Skeletal muscle cell (primary cell): ENCODE data around the gene SSBP2.
"Not testable (repeated sequence)": the region's sequence is repeated elsewhere in the genome, so short reads cannot be mapped to it uniquely, and the experiment has no call there.

Experiments
- DNase-seq: peaks from one replicate; pipeline ENCODE4 v3.0.0-alpha.2; 2010; ENCODE audit warnings: low read depth
- H3K4me3 ChIP-seq: 2 replicates; pipeline ENCODE4 v1.5.1; 2011; ENCODE audit warnings: low read depth, mild to moderate bottlenecking, control low read depth, low read length, moderate library complexity

Gene SSBP2

DNA sequence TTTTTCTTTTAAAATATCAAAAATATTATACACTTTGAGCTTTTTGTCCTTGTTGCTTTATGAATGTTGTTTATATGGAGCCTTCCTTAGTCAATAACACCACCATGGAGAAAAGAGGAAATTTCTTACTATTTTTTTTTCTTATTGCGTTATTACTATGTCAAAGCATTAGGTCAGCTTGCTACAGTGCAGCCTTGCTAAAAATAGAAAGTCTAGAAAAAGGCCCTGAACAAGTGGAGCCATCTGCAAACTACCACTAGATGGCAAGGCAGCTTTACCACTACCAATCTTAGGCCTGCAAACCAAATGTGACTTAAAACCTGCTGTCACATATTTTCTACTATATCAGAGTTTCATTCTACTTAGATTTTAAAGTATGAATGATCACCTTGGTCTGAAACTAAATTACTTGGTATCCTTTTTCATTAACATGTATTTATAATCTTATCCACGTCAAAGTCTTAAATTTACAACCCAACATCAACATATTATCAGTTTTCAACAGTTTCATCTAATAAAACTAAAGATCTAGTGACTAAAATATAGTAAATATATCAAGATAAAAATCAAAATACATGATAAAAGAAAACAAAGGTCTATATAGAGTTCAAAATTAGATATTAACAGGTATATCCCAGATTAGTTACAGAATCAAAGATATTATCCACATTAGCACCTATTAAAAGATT lies 243.9 kb downstream of the SSBP2 start:
- H3K4me3 ChIP-seq = no peak overlapping the region
- peak; percentile 64 for DNase-seq

DNA sequence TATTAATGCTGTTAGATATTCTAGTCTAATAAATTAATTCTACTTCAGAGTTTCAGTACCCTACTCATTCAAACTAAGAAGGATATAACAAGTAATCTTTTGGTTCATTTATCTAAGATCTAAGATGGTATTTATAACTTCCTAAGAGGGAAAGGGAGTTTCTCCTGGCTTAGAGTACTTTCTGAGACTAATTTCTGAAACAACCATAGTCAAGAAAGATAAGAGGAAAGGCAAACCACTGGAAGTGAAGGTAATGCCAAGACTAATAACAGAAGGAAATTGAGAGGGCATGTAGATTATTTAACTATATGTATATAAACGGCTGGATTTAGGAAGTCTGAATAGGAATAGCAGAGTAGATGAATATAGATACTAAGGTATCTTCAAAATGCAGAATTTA lies 244.5 kb downstream of the SSBP2 start:
- no peak for DNase-seq
- H3K4me3 ChIP-seq = no peak overlapping the region

GRCh38 chr5:81505672-81506071 lies 245.2 kb downstream of the SSBP2 start:
- no peak overlapping the region for H3K4me3 ChIP-seq
- DNase-seq = no peak

GRCh38 chr5:81503602-81504001 lies 247.3 kb downstream of the SSBP2 start:
- H3K4me3 ChIP-seq, DNase-seq: not testable (repeated sequence)

DNA sequence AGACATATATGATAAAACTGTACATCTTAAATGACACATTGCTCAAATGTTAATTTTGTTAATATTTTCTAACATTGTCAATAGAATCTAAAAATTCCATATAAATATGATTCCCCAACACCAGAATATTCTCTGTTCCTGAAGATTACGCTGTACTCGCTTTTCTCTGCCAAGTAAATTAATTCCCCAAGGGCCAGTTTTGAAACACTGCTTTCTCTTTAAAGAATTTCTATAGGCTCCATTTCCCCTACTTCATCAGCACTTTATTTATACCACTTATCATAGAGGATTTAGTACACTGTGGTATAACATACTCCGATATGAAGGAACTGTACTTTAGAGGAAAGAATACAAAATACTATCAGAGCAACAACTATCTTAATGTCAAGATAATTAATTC lies 255.6 kb downstream of the SSBP2 start:
- no peak overlapping the region for H3K4me3 ChIP-seq
- DNase-seq = no peak

DNA sequence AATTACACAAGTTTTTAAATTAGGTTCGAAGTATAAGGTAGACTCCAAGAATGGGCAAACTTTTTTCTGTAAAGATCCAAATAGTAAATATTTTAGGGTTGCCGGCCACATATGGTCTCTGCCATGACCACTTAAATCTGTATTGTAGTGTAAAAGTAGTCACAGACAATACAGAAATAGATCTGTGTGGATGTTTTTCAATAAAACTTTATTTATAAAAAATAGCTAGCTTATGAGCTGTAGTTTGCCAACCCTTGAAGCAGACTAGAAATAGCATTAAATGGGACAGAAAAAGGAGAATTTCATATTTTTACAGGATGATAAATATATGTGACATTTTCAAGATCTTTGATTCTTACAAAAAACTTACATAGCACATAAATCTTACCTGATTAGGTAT lies 262.0 kb downstream of the SSBP2 start:
- DNase-seq = no peak
- no peak overlapping the region for H3K4me3 ChIP-seq

DNA sequence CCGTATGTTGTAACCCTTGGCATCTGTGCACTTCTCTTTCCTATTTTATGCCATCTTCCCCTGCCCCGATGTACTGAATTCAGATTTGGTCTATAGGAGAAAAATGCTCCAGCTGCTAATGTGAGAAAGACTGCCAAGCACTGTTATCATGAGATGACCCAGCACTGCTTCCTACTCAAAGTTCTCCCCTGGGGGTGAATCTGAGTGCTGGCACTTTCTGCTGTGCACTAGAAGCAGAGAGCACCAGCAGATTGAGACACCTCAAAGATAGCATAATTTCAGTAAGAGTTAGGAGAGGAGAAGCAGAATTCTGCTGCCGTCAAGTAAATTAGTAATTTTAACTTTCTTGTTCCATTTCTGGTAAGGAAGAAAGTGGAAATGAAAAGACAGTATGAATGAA lies 264.2 kb downstream of the SSBP2 start:
- H3K4me3 ChIP-seq = no peak overlapping the region
- DNase-seq = no peak

GRCh38 chr5:81482595-81482994 lies 268.3 kb downstream of the SSBP2 start:
- DNase-seq = no peak
- no peak overlapping the region for H3K4me3 ChIP-seq

DNA sequence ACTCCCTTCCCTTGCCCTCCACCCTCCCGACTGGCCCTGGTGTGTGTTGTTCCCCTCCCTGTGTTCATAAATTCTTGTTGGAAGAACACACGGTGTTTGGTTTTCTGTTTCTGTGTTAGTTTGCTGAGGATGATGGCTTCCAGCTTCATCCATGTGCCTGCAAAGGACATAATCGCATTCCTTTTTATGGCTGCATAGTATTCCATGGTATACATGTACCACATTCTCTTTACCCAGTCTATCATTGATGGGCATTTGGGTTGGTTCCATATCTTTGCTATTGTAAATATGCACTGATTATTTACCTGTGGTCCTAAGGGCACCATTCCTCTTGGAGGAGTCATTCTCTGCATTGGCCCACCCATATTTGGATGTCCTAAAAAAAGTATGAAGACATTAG lies 277.5 kb downstream of the SSBP2 start:
- not testable (repeated sequence) for DNase-seq, H3K4me3 ChIP-seq

- DNase-seq = no peak
- no peak overlapping the region for H3K4me3 ChIP-seq
Observed at GRCh38 chr5:81469676-81470075, 281.2 kb downstream of the SSBP2 start.

GRCh38 chr5:81450940-81451339 lies 300.0 kb downstream of the SSBP2 start:
- no peak for DNase-seq
- H3K4me3 ChIP-seq = no peak overlapping the region

- no peak for DNase-seq
- no peak overlapping the region for H3K4me3 ChIP-seq
Observed at GRCh38 chr5:81435023-81435422, 315.9 kb downstream of the SSBP2 start.

DNA sequence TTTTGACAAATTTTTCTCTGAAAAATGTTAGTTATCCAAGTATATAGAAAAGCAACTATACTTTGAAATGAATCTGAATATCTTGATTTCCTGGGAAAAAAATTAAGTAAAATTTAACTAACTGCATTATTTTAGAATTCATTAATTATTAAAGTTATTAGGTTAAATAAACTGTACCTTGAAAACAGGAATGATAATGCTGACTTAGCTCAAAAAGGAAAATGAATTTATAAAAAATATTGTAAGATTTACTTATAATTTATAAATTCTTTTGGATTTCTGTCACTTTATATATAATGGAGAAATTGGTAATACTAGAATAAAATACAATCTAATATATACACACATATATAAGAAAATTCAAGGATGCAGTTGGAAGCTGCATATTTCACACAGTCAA lies 320.9 kb downstream of the SSBP2 start:
- no peak overlapping the region for H3K4me3 ChIP-seq
- DNase-seq = no peak

DNA sequence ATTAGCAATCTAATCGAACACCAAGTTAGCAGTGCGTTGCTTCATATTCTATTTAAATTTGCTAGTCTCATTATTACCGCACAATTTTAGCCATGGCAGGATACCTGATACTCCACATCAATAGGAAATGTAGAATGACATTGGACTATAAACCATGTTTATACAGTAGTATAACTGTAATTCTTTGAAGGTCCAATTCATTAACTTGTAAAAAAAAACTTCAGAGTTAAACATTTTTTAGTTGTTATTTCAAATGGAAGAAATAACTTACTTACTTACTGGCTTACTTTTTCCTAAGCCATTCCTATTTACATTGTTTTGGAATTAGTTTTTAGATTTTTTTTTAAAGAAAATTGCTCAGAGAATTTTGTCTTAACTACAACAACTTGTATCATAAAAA lies 321.5 kb downstream of the SSBP2 start:
- DNase-seq = no peak
- no peak overlapping the region for H3K4me3 ChIP-seq

DNA sequence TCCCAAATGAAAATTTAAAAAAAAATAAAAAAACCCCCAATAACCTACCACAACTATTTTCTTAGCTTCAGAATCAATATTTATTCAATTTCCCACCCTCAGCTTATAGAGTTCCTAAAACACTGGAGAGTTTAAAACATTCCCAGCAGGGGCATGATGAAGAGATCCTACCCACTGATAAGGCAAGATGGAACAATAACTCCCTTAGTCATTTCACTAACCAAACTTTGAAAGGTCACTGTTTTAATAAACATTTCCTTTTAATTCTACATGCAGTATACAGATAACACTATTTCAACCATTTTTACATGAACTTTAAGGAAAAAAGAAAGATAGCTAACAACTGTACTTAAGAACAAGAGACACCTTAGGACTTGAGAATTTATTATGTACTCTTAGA lies 322.0 kb downstream of the SSBP2 start:
- no peak overlapping the region for H3K4me3 ChIP-seq
- DNase-seq = no peak

GRCh38 chr5:81428446-81428845 lies 322.5 kb downstream of the SSBP2 start:
- no peak for DNase-seq
- H3K4me3 ChIP-seq = no peak overlapping the region

- no peak for DNase-seq
- no peak overlapping the region for H3K4me3 ChIP-seq
Observed at GRCh38 chr5:81427566-81427965, 323.3 kb downstream of the SSBP2 start.

DNA sequence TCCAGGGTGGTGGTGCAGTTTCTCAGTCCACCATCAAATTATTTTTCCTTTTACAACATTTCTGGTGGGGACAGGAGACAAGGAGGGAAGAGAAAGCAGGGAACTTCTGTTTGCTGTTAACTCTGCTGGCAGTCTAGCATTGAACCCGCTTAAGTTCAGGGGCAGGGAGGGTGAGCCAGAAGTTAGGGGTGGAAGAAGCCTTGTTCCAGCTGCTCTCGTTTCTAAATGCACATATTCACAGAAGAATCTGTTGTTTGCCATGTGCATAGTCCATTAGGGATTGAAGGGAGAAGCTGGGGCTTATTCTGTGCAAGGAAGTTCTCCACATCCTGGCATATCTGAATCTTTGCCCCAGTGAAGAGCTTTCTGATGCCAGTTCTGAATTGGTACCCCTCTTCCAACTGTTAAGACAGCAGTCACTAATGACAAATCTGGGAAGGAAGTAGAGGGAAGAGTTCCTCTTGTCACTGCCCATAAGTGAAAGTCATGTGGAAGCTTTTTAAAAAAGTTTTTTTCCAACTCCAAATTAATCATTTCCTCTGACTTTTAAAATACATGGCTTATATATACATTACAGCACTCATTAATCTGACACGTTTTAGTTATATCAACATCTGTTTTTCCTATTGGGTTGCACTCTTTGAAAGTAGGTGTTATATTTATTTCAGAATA lies 324.4 kb downstream of the SSBP2 start:
- H3K4me3 ChIP-seq = no peak overlapping the region
- DNase-seq = no peak

DNA sequence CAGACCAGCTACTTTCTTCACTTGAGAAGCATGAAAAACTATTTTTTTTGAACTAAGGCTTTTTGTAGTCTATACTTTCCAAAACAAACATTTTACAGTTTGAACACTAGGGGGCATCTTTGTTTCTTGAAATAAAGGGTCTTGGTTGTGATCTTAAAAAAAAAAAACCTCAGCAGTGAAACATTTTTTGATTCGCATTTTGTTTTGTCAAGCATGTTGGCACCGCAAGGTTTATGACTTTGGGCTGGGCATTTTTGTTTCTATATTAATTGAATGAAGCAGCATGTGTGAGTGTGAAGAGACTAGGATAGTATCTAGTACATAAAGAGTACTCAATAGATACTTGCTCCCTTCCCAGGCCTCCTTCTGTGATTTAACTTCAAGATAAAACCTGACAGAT lies 325.3 kb downstream of the SSBP2 start:
- peak; percentile 10 for DNase-seq
- no peak overlapping the region for H3K4me3 ChIP-seq

DNA sequence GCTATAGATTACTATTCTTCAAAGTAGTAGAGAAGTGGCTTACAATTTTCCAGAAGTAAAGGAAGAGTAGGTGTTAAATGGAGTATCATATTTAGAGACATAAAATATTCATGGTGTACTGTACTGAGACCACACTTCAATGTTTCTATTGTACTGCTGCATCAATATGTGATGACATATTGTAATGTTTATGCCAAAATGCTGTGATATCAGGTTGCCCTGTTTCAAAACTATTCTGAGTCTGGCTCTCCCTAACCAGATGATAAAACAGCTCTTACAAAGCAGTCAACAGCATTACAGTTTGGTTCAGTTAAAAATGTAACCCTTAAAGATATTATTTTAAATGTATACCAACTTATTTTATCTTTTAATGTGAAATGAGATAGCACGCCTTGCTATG lies 326.2 kb downstream of the SSBP2 start:
- DNase-seq = peak; percentile 15
- H3K4me3 ChIP-seq = no peak overlapping the region

- no peak overlapping the region for H3K4me3 ChIP-seq
- peak; percentile 75 for DNase-seq
Observed at GRCh38 chr5:81422671-81423070, 328.2 kb downstream of the SSBP2 start.
